ENCODE measurements around the gene IL5RA. TPM values are rescaled to one million over a fixed set of nuclear protein-coding genes. Genes with fewer than 3 reads are reported as not detected.

IL5RA gene
- total and polyA plus RNA-seq, 9 of the 15 experiments (the other 6 are each of a cell fraction or from before 2014, with no cell fraction given), result 0.07 to 0.28 (median 0.14) TPM; not detected in 4

- FAIRE-seq (no peak), DNase-seq (ENCODE audit: extremely low read depth in 1 of 4, low spot score in 3 of 4) (no peak), ATAC-seq (no peak)
- H3K4me2 ChIP-seq (ENCODE audit: insufficient read depth, low read length), result no peak overlapping the region
- no peak overlapping the region for H3K27ac ChIP-seq (ENCODE audit: extremely low read depth, low read depth, low read length)
- TF ChIP-seq ZFP1 (CRISPR knock-in tag; IDR thresholded peaks at IDR 0.05), result no peak
- no peak for TF ChIP-seq LARP7 (IDR thresholded peaks at IDR 0.05)
- no peak for TF ChIP-seq SMARCE1 (IDR thresholded peaks at IDR 0.05)
- TF ChIP-seq ZNF3 (CRISPR knock-in tag; IDR thresholded peaks at IDR 0.05), result no peak
- TF ChIP-seq NR3C1 (CRISPR knock-in tag; IDR thresholded peaks at IDR 0.05), result no peak
- no peak for TF ChIP-seq ATF6 (CRISPR knock-in tag; IDR thresholded peaks at IDR 0.05)
- TF ChIP-seq ATF2 (CRISPR knock-in tag; IDR thresholded peaks at IDR 0.05), result no peak
- no peak for TF ChIP-seq TAF15 (IDR thresholded peaks at IDR 0.05; ENCODE audit: low read depth, low read length)
- TF ChIP-seq CHD2 (IDR thresholded peaks at IDR 0.05; ENCODE audit: low read depth, low read length), result no peak
- no peak for TF ChIP-seq TGIF2 (CRISPR knock-in tag; IDR thresholded peaks at IDR 0.05)
- TF ChIP-seq POLR2A (conservative IDR thresholded peaks at IDR 0.05), result no peak
- TF ChIP-seq ILK (tag; IDR thresholded peaks at IDR 0.05; ENCODE audit: borderline replicate concordance, low read depth), result no peak
- TF ChIP-seq ZNF347 (CRISPR knock-in tag; IDR thresholded peaks at IDR 0.05; ENCODE audit: low read depth), result no peak
- no peak for TF ChIP-seq FUS (optimal IDR thresholded peaks at IDR 0.05; ENCODE audit: low read depth, low read length)
- peaks cover 0 to 4% of the 10 kb centered on the region in 2 experiments; a peak in 2 of 5 replicates for H3K27me3 ChIP-seq (ENCODE audit: control insufficient read depth in 2 of 2, insufficient read depth in 2 of 2, low read length in 2 of 2)
- no TSS peak for BruUV-seq (replicated peaks)
- H3K9ac ChIP-seq (ENCODE audit: insufficient read depth in 1 of 2, low read depth in 2 of 2, low read length in 2 of 2), result no peak overlapping the region
- no peaks in the 10 kb centered on the region for H3K36me3 ChIP-seq (ENCODE audit: control insufficient read depth, insufficient read depth, low read length)
- no peaks in the 10 kb centered on the region for H4K20me1 ChIP-seq (replicated peaks; ENCODE audit: control insufficient read depth, insufficient read depth, low read length)
- in situ Hi-C loops (cut with MboI), result no loop called here
- no peak overlapping the region for H2AFZ ChIP-seq (ENCODE audit: low read depth, low read length)
- 2% methylated on average over 4 of the region's 4 CpGs for whole genome bisulfite sequencing (ENCODE audit: insufficient coverage, low coverage, missing lambda C conversion rate)
- peaks cover 0 to 7% of the 10 kb centered on the region in 2 experiments; a peak in 2 of 5 replicates for H3K4me1 ChIP-seq (replicated peaks in 1 of 2; ENCODE audit: control insufficient read depth in 2 of 2, insufficient read depth in 2 of 2, low read length in 2 of 2)
- H3K4me3 ChIP-seq, result no peak overlapping the region
- intact Hi-C loops (cut with micrococcal nuclease), result no loop called here
- no peaks in the 10 kb centered on the region for H3K79me2 ChIP-seq (ENCODE audit: control insufficient read depth, insufficient read depth, low read length)
- no peaks in the 10 kb centered on the region for H3K9me3 ChIP-seq (replicated peaks; ENCODE audit: control insufficient read depth, insufficient read depth, low read depth, low read length)
- ChIA-PET POLR2A (no interaction called here), CTCF (ENCODE audit: low intra/inter-chr PET ratio) (no interaction called here)
- H3K9me1 ChIP-seq (ENCODE audit: control insufficient read depth, insufficient read depth, low read length), result no peaks in the 10 kb centered on the region
These were observed 21.2 kb downstream of the IL5RA start for GRCh38 chr3:3089017-3089416.

Data from K562 (cell line).